ENCODE measurements around the gene CDH23. TPM values are rescaled to one million over a fixed set of nuclear protein-coding genes. Genes with fewer than 3 reads are reported as not detected.

Gene CDH23
- polyA plus RNA-seq, 1 donor from 2014 or later, result 6.6 TPM

- H3K36me3 ChIP-seq (ENCODE audit: insufficient read depth, low read length), result no peaks in the 10 kb centered on the region
- TF ChIP-seq SMC3 (conservative IDR thresholded peaks at IDR 0.05; ENCODE audit: poor library complexity), result no peak
- TF ChIP-seq EP300 (conservative IDR thresholded peaks at IDR 0.05; ENCODE audit: poor library complexity, severe bottlenecking), result no peak
- TF ChIP-seq REST (IDR thresholded peaks at IDR 0.05; ENCODE audit: borderline replicate concordance), result no peak
- TF ChIP-seq POLR2AphosphoS5 (IDR thresholded peaks at IDR 0.05), result no peak
- TF ChIP-seq, protein P1, sequence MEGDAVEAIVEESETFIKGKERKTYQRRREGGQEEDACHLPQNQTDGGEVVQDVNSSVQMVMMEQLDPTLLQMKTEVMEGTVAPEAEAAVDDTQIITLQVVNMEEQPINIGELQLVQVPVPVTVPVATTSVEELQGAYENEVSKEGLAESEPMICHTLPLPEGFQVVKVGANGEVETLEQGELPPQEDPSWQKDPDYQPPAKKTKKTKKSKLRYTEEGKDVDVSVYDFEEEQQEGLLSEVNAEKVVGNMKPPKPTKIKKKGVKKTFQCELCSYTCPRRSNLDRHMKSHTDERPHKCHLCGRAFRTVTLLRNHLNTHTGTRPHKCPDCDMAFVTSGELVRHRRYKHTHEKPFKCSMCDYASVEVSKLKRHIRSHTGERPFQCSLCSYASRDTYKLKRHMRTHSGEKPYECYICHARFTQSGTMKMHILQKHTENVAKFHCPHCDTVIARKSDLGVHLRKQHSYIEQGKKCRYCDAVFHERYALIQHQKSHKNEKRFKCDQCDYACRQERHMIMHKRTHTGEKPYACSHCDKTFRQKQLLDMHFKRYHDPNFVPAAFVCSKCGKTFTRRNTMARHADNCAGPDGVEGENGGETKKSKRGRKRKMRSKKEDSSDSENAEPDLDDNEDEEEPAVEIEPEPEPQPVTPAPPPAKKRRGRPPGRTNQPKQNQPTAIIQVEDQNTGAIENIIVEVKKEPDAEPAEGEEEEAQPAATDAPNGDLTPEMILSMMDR (IDR thresholded peaks at IDR 0.05; ENCODE audit: poor library complexity, severe bottlenecking), result no peak
- TF ChIP-seq TAF1 (IDR thresholded peaks at IDR 0.05; ENCODE audit: low read depth), result no peak
- no peaks in the 10 kb centered on the region for H3K27me3 ChIP-seq (ENCODE audit: insufficient read depth, low read depth, low read length)
- H4K20me1 ChIP-seq (ENCODE audit: insufficient read depth), result no peaks in the 10 kb centered on the region
- no peaks in the 10 kb centered on the region for H3K9me2 ChIP-seq (ENCODE audit: insufficient read depth, low read length)
- H3K27ac ChIP-seq (ENCODE audit: low read length), result no peak overlapping the region
- no peaks in the 10 kb centered on the region for H3K79me2 ChIP-seq (replicated peaks; ENCODE audit: insufficient read depth, low read length)
- no peak overlapping the region for H3K4me2 ChIP-seq (ENCODE audit: low read length)
- no peaks in the 10 kb centered on the region for H3K9me3 ChIP-seq (ENCODE audit: low read length)
- H3K9ac ChIP-seq (ENCODE audit: low read length), result no peak overlapping the region
- H3F3A ChIP-seq (ENCODE audit: insufficient read depth, low read length, poor library complexity, severe bottlenecking), result no peaks in the 10 kb centered on the region
- no peak overlapping the region for H3K4me3 ChIP-seq (ENCODE audit: low read length)
- H2AFZ ChIP-seq (ENCODE audit: low read depth, low read length), result no peak overlapping the region
These were observed 210.3 kb downstream of the CDH23 start for GRCh38 chr10:71607082-71607443.

- no peak overlapping the region for H3K9ac ChIP-seq (ENCODE audit: low read length)
- H3K79me2 ChIP-seq (replicated peaks; ENCODE audit: insufficient read depth, low read length), result no peaks in the 10 kb centered on the region
- H3K9me2 ChIP-seq (ENCODE audit: insufficient read depth, low read length), result no peaks in the 10 kb centered on the region
- H3K4me3 ChIP-seq (ENCODE audit: low read length), result no peak overlapping the region
- no peak overlapping the region for H3K4me2 ChIP-seq (ENCODE audit: low read length)
- H4K20me1 ChIP-seq (ENCODE audit: insufficient read depth), result no peaks in the 10 kb centered on the region
- no peak overlapping the region for H3K27ac ChIP-seq (ENCODE audit: low read length)
- no peaks in the 10 kb centered on the region for H3F3A ChIP-seq (ENCODE audit: insufficient read depth, low read length, poor library complexity, severe bottlenecking)
- no peaks in the 10 kb centered on the region for H3K9me3 ChIP-seq (ENCODE audit: low read length)
- TF ChIP-seq SMC3 (conservative IDR thresholded peaks at IDR 0.05; ENCODE audit: poor library complexity), result peak; percentile 90
- TF ChIP-seq REST (IDR thresholded peaks at IDR 0.05; ENCODE audit: borderline replicate concordance), result no peak
- TF ChIP-seq, protein P1 (IDR thresholded peaks at IDR 0.05; ENCODE audit: poor library complexity, severe bottlenecking), result peak; percentile 91
- no peak for TF ChIP-seq POLR2AphosphoS5 (IDR thresholded peaks at IDR 0.05)
- peak; percentile 87 for TF ChIP-seq RAD21 (conservative IDR thresholded peaks at IDR 0.05)
- no peak for TF ChIP-seq TAF1 (IDR thresholded peaks at IDR 0.05; ENCODE audit: low read depth)
- no peak for TF ChIP-seq EP300 (conservative IDR thresholded peaks at IDR 0.05; ENCODE audit: poor library complexity, severe bottlenecking)
- no peak for TF ChIP-seq EZH2 (IDR thresholded peaks at IDR 0.05; ENCODE audit: borderline replicate concordance, insufficient read depth, low read length, poor library complexity, severe bottlenecking)
- no peak for TF ChIP-seq MXI1 (conservative IDR thresholded peaks at IDR 0.05; ENCODE audit: poor library complexity, severe bottlenecking)
- no peaks in the 10 kb centered on the region for H3K36me3 ChIP-seq (ENCODE audit: insufficient read depth, low read length)
- no peaks in the 10 kb centered on the region for H3K27me3 ChIP-seq (ENCODE audit: insufficient read depth, low read depth, low read length)
- no peak overlapping the region for H2AFZ ChIP-seq (ENCODE audit: low read depth, low read length)
These were observed 212.4 kb downstream of the CDH23 start for GRCh38 chr10:71608819-71609768.

All from neural cell (in vitro differentiated cells).